ENCODE results near the gene RIN3.
"Not testable (repeated sequence)": the region's sequence is repeated elsewhere in the genome, so short reads cannot be mapped to it uniquely, and the experiment has no call there.

RIN3 gene

GRCh38 chr14:92678766-92679165, 165.2 kb downstream of the RIN3 start:
- no peak overlapping the region for H2AFZ ChIP-seq (ENCODE audit: low read length)
- TF ChIP-seq EZH2phosphoT487 (IDR thresholded peaks at IDR 0.05; ENCODE audit: low read length) (no peak), EZH2 (optimal IDR thresholded peaks at IDR 0.05; ENCODE audit: low read depth, low read length) (no peak), CTCF (IDR thresholded peaks at IDR 0.05; ENCODE audit: low read length) (no peak)
- no peaks in the 10 kb centered on the region for H3F3A ChIP-seq (ENCODE audit: insufficient read depth, low read length)
- no peak overlapping the region for H3K27ac ChIP-seq (ENCODE audit: low read length)
- no peak overlapping the region for H3K9ac ChIP-seq (ENCODE audit: low read length)
- no peaks in the 10 kb centered on the region for H3K9me2 ChIP-seq (replicated peaks; ENCODE audit: insufficient read depth, low read length)
- no peaks in the 10 kb centered on the region for H3K9me3 ChIP-seq (replicated peaks; ENCODE audit: insufficient read depth, low read length)
- DNase-seq: no peak
- H3K4me2 ChIP-seq (ENCODE audit: low read depth, low read length): no peak overlapping the region
- H3K4me3 ChIP-seq (ENCODE audit: low read length): no peak overlapping the region
- H3K79me2 ChIP-seq (ENCODE audit: low read length): no peaks in the 10 kb centered on the region
- no peaks in the 10 kb centered on the region for H4K20me1 ChIP-seq (ENCODE audit: insufficient read depth, low read length)
- no peaks in the 10 kb centered on the region for H3K4me1 ChIP-seq (ENCODE audit: low read length)
- no peaks in the 10 kb centered on the region for H3K27me3 ChIP-seq (replicated peaks; ENCODE audit: insufficient read depth, low read length)
- H3K36me3 ChIP-seq (replicated peaks; ENCODE audit: insufficient read depth, low read length): no peaks in the 10 kb centered on the region

- H2AFZ ChIP-seq (ENCODE audit: low read length): no peak overlapping the region
- no peaks in the 10 kb centered on the region for H3K4me1 ChIP-seq (ENCODE audit: low read length)
- H3K36me3 ChIP-seq (replicated peaks; ENCODE audit: insufficient read depth, low read length): no peaks in the 10 kb centered on the region
- no peak for DNase-seq
- H3K27ac ChIP-seq (ENCODE audit: low read length): no peak overlapping the region
- H3K9me3 ChIP-seq (replicated peaks; ENCODE audit: insufficient read depth, low read length): no peaks in the 10 kb centered on the region
- H3K4me3 ChIP-seq (ENCODE audit: low read length): no peak overlapping the region
- no peaks in the 10 kb centered on the region for H3K27me3 ChIP-seq (replicated peaks; ENCODE audit: insufficient read depth, low read length)
- no peaks in the 10 kb centered on the region for H3K79me2 ChIP-seq (ENCODE audit: low read length)
- no peak for TF ChIP-seq EZH2phosphoT487 (IDR thresholded peaks at IDR 0.05; ENCODE audit: low read length)
- no peak for TF ChIP-seq EZH2 (optimal IDR thresholded peaks at IDR 0.05; ENCODE audit: low read depth, low read length)
- no peak for TF ChIP-seq CTCF (IDR thresholded peaks at IDR 0.05; ENCODE audit: low read length)
- H3K9me2 ChIP-seq (replicated peaks; ENCODE audit: insufficient read depth, low read length): no peaks in the 10 kb centered on the region
- H3K4me2 ChIP-seq (ENCODE audit: low read depth, low read length): no peak overlapping the region
- no peaks in the 10 kb centered on the region for H4K20me1 ChIP-seq (ENCODE audit: insufficient read depth, low read length)
- H3F3A ChIP-seq (ENCODE audit: insufficient read depth, low read length): no peaks in the 10 kb centered on the region
- H3K9ac ChIP-seq (ENCODE audit: low read length): no peak overlapping the region
Measured at GRCh38 chr14:92679246-92679645, 165.7 kb downstream of the RIN3 start.

- not testable (repeated sequence) for DNase-seq; H3K36me3 ChIP-seq (replicated peaks; ENCODE audit: insufficient read depth, low read length); H3K27me3 ChIP-seq (replicated peaks; ENCODE audit: insufficient read depth, low read length); H3K79me2 ChIP-seq (ENCODE audit: low read length); H3K4me3 ChIP-seq (ENCODE audit: low read length); H3K4me2 ChIP-seq (ENCODE audit: low read depth, low read length); H2AFZ ChIP-seq (ENCODE audit: low read length); H3K27ac ChIP-seq (ENCODE audit: low read length); H3F3A ChIP-seq (ENCODE audit: insufficient read depth, low read length); H3K9me3 ChIP-seq (replicated peaks; ENCODE audit: insufficient read depth, low read length); H3K4me1 ChIP-seq (ENCODE audit: low read length); H3K9ac ChIP-seq (ENCODE audit: low read length); H4K20me1 ChIP-seq (ENCODE audit: insufficient read depth, low read length); H3K9me2 ChIP-seq (replicated peaks; ENCODE audit: insufficient read depth, low read length)
Measured at GRCh38 chr14:92680330-92680729, 166.7 kb downstream of the RIN3 start.

GRCh38 chr14:92680781-92681650, 167.4 kb downstream of the RIN3 start:
- Histone ChIP-seq H3K27me3 (replicated peaks; ENCODE audit: insufficient read depth, low read length) (no peaks in the 10 kb centered on the region), H3K4me3 (ENCODE audit: low read length) (no peak overlapping the region), H3K27ac (ENCODE audit: low read length) (no peak overlapping the region), H4K20me1 (ENCODE audit: insufficient read depth, low read length) (no peaks in the 10 kb centered on the region), H3K36me3 (replicated peaks; ENCODE audit: insufficient read depth, low read length) (no peaks in the 10 kb centered on the region), H3K9ac (ENCODE audit: low read length) (no peak overlapping the region), H3K79me2 (ENCODE audit: low read length) (no peaks in the 10 kb centered on the region), H2AFZ (ENCODE audit: low read length) (no peak overlapping the region), H3F3A (ENCODE audit: insufficient read depth, low read length) (no peaks in the 10 kb centered on the region), H3K4me1 (ENCODE audit: low read length) (no peaks in the 10 kb centered on the region), H3K9me2 (replicated peaks; ENCODE audit: insufficient read depth, low read length) (no peaks in the 10 kb centered on the region), H3K9me3 (replicated peaks; ENCODE audit: insufficient read depth, low read length) (no peaks in the 10 kb centered on the region), H3K4me2 (ENCODE audit: low read depth, low read length) (peak overlapping the region; percentile 27; the same call in 1 of the 2 replicates)
- peak; percentile 78 for TF ChIP-seq CTCF (IDR thresholded peaks at IDR 0.05; ENCODE audit: low read length)
- no peak for TF ChIP-seq EZH2phosphoT487 (IDR thresholded peaks at IDR 0.05; ENCODE audit: low read length)
- DNase-seq: peak; percentile 52
